GM12878 (cell line): ENCODE measurements around the gene UBL4A. TPM values are rescaled to one million over a fixed set of nuclear protein-coding genes. Genes with fewer than 3 reads are reported as not detected.

ENCODE experiments used
- ATAC-seq: fragments of 200-7000 bp; cut with Tn5 transposase; 3 replicates; pipeline ENCODE4 v1.9.1; 2020; ENCODE audit warnings: mild to moderate bottlenecking, moderate library complexity
- BruUV-seq: library from RNA; stranded (reverse); fragments of 400-500 nt; replicated peaks from 2 replicates; lab custom pipeline; 2021; lab: Mats Ljungman, UMichigan
- CTCF ChIA-PET: fragments of 300-600 bp; sonication (Branson Sonifier 250); formaldehyde crosslinking; extraction: SDS; loops from one replicate; lab custom pipeline; 2021; ENCODE audit warnings: inconsistent platforms; lab: Yijun Ruan, JAX
- POLR2A ChIA-PET: fragments of 350-600 bp; formaldehyde crosslinking; extraction: SDS; loops from one replicate; lab custom pipeline; 2021; ENCODE audit warnings: inconsistent platforms; lab: Charles Lee
- RAD21 ChIA-PET: fragments of 300-600 bp; sonication (Branson Sonifier 250); formaldehyde crosslinking; loops from one replicate; lab custom pipeline; 2023; ENCODE audit warnings: antibody characterized with exemption; ENCODE audit not compliant: unreplicated experiment; lab: Charles Lee
- SMC1A ChIA-PET: fragments of 300-600 bp; sonication (Branson Sonifier 250); formaldehyde crosslinking; loops from one replicate; lab custom pipeline; 2023; ENCODE audit not compliant: unreplicated experiment, uncharacterized antibody; lab: Charles Lee
- DNase-seq: peaks from one replicate; pipeline ENCODE4 v3.0.0-alpha.2; 2011; ENCODE audit warnings: low read depth, low spot score
- FAIRE-seq: peaks from 3 replicates; lab custom pipeline; 2011; peaks lifted over from hg19 to GRCh38; lab: Jason Lieb, UNC
- H2AFZ ChIP-seq: 2 replicates; pipeline ENCODE4 v1.6.0; 2011; ENCODE audit warnings: low read depth, low read length, control low read depth; ENCODE audit not compliant: control insufficient read depth
- H3K27ac ChIP-seq: 2 replicates; pipeline ENCODE4 v1.5.1; 2011; ENCODE audit warnings: control low read depth; ENCODE audit not compliant: control insufficient read depth, insufficient read depth
- H3K27me3 ChIP-seq, 2 experiments: replicated peaks in 1 of 2; 2 replicates each; pipeline versions ENCODE4 v1.6.0 to v1.6.1; 2011; ENCODE audit warnings: low read length in 1 of 2; ENCODE audit not compliant: control insufficient read depth in 2 of 2, insufficient read depth in 2 of 2
- H3K36me3 ChIP-seq, 2 experiments: 2 replicates each; pipeline ENCODE4 v1.5.1; 2011; ENCODE audit warnings: low read length in 1 of 2; ENCODE audit not compliant: control insufficient read depth in 2 of 2, insufficient read depth in 2 of 2
- H3K4me1 ChIP-seq: 2 replicates; pipeline ENCODE4 v1.6.1; 2011; ENCODE audit warnings: mild to moderate bottlenecking, low read length, moderate library complexity, mixed read lengths; ENCODE audit not compliant: control insufficient read depth, insufficient read depth
- H3K4me2 ChIP-seq: 2 replicates; pipeline ENCODE4 v1.6.0; 2011; ENCODE audit warnings: control low read depth; ENCODE audit not compliant: control insufficient read depth, insufficient read depth
- H3K4me3 ChIP-seq: fragments of 200-600 bp; sonication (generic); 2 replicates; pipeline ENCODE4 v1.5.1; 2016
- H3K79me2 ChIP-seq: 2 replicates; pipeline ENCODE4 v1.6.0; 2011; ENCODE audit warnings: low read length; ENCODE audit not compliant: control insufficient read depth, insufficient read depth
- H3K9ac ChIP-seq: 2 replicates; pipeline ENCODE4 v1.8.0; 2011; ENCODE audit warnings: low read length, control low read depth, mixed read lengths; ENCODE audit not compliant: control insufficient read depth, insufficient read depth
- H3K9me3 ChIP-seq: replicated peaks from 3 replicates; pipeline ENCODE4 v1.5.1; 2011; ENCODE audit warnings: mild to moderate bottlenecking, low read length; ENCODE audit not compliant: control insufficient read depth, insufficient read depth
- H4K20me1 ChIP-seq: 2 replicates; pipeline ENCODE4 v1.6.0; 2011; ENCODE audit not compliant: control insufficient read depth, insufficient read depth
- IRF5 ChIP-seq: fragments of 450-650 bp; IDR thresholded peaks from 2 replicates; pipeline ENCODE4 v1.6.1; 2017; ENCODE audit warnings: borderline replicate concordance
- KAT2A ChIP-seq: conservative IDR thresholded peaks from 2 replicates; pipeline ENCODE4 v1.6.1; 2011; ENCODE audit warnings: low read depth, low read length; ENCODE audit not compliant: control insufficient read depth
- KLF5 ChIP-seq: fragments of 450-650 bp; IDR thresholded peaks from 2 replicates; pipeline ENCODE4 v1.6.1; 2014; ENCODE audit warnings: mild to moderate bottlenecking; ENCODE audit not compliant: partially characterized antibody
- SPI1 ChIP-seq: IDR thresholded peaks from 2 replicates; pipeline ENCODE4 v1.6.1; 2011; ENCODE audit warnings: low read depth, mild to moderate bottlenecking, low read length, moderate library complexity, borderline replicate concordance; ENCODE audit not compliant: insufficient read depth
- TCF7 ChIP-seq: IDR thresholded peaks from 2 replicates; pipeline ENCODE4 v1.6.1; 2014; ENCODE audit warnings: antibody characterized with exemption, borderline replicate concordance
- ZBED1 ChIP-seq: IDR thresholded peaks from 2 replicates; pipeline ENCODE4 v1.6.1; 2016; ENCODE audit warnings: borderline replicate concordance
- WGBS: methylation state at CpG from one replicate; pipeline ENCODE4 v1.1.6; 2016; ENCODE audit warnings: low lambda C conversion rate; ENCODE audit not compliant: insufficient replicate concordance, insufficient coverage; ENCODE audit errors: missing lambda C conversion rate; 5-methylcytosine and 5-hydroxymethylcytosine counted together
- in situ Hi-C: fragments of 300-500 bp; cut with MboI; formaldehyde crosslinking; loops from 9 replicates; pipeline ENCODE4 v1.14.3; 2018; ENCODE audit warnings: mixed read lengths
- intact Hi-C: fragments of 100-400 bp; cut with micrococcal nuclease; formaldehyde crosslinking; loops from one replicate; pipeline ENCODE4 v1.14.2; 2022; ENCODE audit not compliant: unreplicated experiment
- polyA plus RNA-seq, 11 experiments: library from polyadenylated mRNA; depleted of rRNA in 4 of 11; unstranded in 6 of 11; stranded (reverse) in 5 of 11; fragments of >200 nt; fragmentation: Nextera tagmentation in 4 of 11; fragmentation: Illumina TruSeq in 1 of 11; extraction: Ambion mirVana in 4 of 11; extraction: Trizol in 1 of 11; gene quantifications; 1 replicate in 1 of 11; 2 replicates in 10 of 11; pipeline versions ENCODE4 v1.2.1 to v1.2.3, GENCODE V29; 2011 to 2016; ENCODE audit warnings: inconsistent platforms in 2 of 11, missing spikeins in 2 of 11, low read depth in 1 of 11
- total RNA-seq, 4 experiments: library from RNA; depleted of rRNA in 3 of 4; stranded (reverse); fragments of >200 nt in 3 of 4; fragmentation: Illumina TruSeq in 1 of 4; extraction: Trizol in 1 of 4; gene quantifications; 2 replicates each; pipeline versions ENCODE4 v1.2.1 to v1.2.3, GENCODE V29; 2013 to 2021

UBL4A gene
- total and polyA plus RNA-seq, 10 of the 15 experiments (the other 5 are each of a cell fraction or from before 2014, with no cell fraction given): 4.2 to 49.9 (median 34.0) TPM

GRCh38 chrX:154441564-154441963 lies 44.9 kb downstream of the UBL4A start:
- H4K20me1 ChIP-seq: no peaks in the 10 kb centered on the region
- ATAC-seq (no peak), DNase-seq (no peak), FAIRE-seq (no peak)
- intact Hi-C loops: no loop called here
- H3K9ac ChIP-seq: no peak overlapping the region
- in situ Hi-C loops: no loop called here
- ChIA-PET POLR2A (interaction anchor here (0.6 kb wide), 1 partner anchor 52 kb away, joined by 3 read pairs; no protein-coding TSS in a partner anchor), CTCF (no interaction called here), RAD21 (no interaction called here), SMC1A (no interaction called here)
- no peaks in the 10 kb centered on the region for H3K27me3 ChIP-seq
- H3K4me3 ChIP-seq: no peak overlapping the region
- WGBS: 80% methylated on average over 11 of the region's 11 CpGs
- H3K4me1 ChIP-seq: 0 out of 2 replicates have a peak, but pooled peaks cover 3% of the 10 kb centered on the region
- H3K9me3 ChIP-seq: no peaks in the 10 kb centered on the region
- H3K79me2 ChIP-seq: peaks cover 28% of the 10 kb centered on the region
- BruUV-seq: no TSS peak
- no peak for TF ChIP-seq KAT2A
- no peak for TF ChIP-seq IRF5
- no peak for TF ChIP-seq KLF5
- no peak for TF ChIP-seq SPI1
- no peak for TF ChIP-seq ZBED1
- TF ChIP-seq TCF7: no peak
- no peak overlapping the region for H2AFZ ChIP-seq
- H3K4me2 ChIP-seq: no peak overlapping the region
- H3K36me3 ChIP-seq: peaks cover 0 to 5% of the 10 kb centered on the region in 2 experiments; a peak in 1 of 4 replicates
- no peak overlapping the region for H3K27ac ChIP-seq
